ENCODE data around the gene SUPT6H. TPM values are rescaled to one million over a fixed set of nuclear protein-coding genes. Genes with fewer than 3 reads are reported as not detected.
A peak's percentile ranks its signal among the peaks of the same experiment; 100 is the strongest.
"Not testable (repeated sequence)": the region's sequence is repeated elsewhere in the genome, so short reads cannot be mapped to it uniquely, and the experiment has no call there.

SUPT6H gene
- total and polyA plus RNA-seq, 4 donors, result 22.5 to 81.2 (median 57.1) TPM

GRCh38 chr17:28723836-28724499, 62.0 kb downstream of the SUPT6H start:
- WGBS, 2 donors, result 73 to 83% methylated on average over 4 of the region's 4 CpGs
- ATAC-seq (ENCODE audit: low FRiP score); DNase-seq; H3K27ac ChIP-seq (ENCODE audit: low read depth in 1 of 2, low read length in 2 of 2); intact Hi-C loops (cut with DNase I); H3K4me3 ChIP-seq (ENCODE audit: low read length in 2 of 2); H3K36me3 ChIP-seq (ENCODE audit: control insufficient read depth in 1 of 2, insufficient read depth in 2 of 2, low read length in 1 of 2); H3K4me1 ChIP-seq (ENCODE audit: control insufficient read depth in 1 of 2, insufficient read depth in 2 of 2, low read length in 2 of 2); H3K27me3 ChIP-seq (ENCODE audit: control insufficient read depth in 1 of 2, insufficient read depth in 2 of 2, low read length in 1 of 2); H3K9me3 ChIP-seq (ENCODE audit: control insufficient read depth, low read length): not testable (repeated sequence)

GRCh38 chr17:28724500-28725165, 62.6 kb downstream of the SUPT6H start:
- Histone ChIP-seq H3K36me3 (ENCODE audit: control insufficient read depth in 1 of 2, insufficient read depth in 2 of 2, low read length in 1 of 2) (peaks cover 0 to 6% of the 10 kb centered on the region in 2 donors), H3K27me3 (ENCODE audit: control insufficient read depth in 1 of 2, insufficient read depth in 2 of 2, low read length in 1 of 2) (no peaks in the 10 kb centered on the region), H3K4me3 (ENCODE audit: low read length in 2 of 2) (no peak overlapping the region), H3K4me1 (ENCODE audit: control insufficient read depth in 1 of 2, insufficient read depth in 2 of 2, low read length in 2 of 2) (peaks cover 0 to 6% of the 10 kb centered on the region in 2 donors), H3K27ac (ENCODE audit: low read depth in 1 of 2, low read length in 2 of 2) (no peak overlapping the region), H3K9me3 (ENCODE audit: control insufficient read depth, low read length) (no peaks in the 10 kb centered on the region)
- no peak for DNase-seq
- intact Hi-C loops (cut with DNase I), result no loop called here
- ATAC-seq (ENCODE audit: low FRiP score), result no peak
- 78 to 80% methylated on average over 10 of the region's 10 CpGs for WGBS, 2 donors

GRCh38 chr17:28725166-28725659, 63.2 kb downstream of the SUPT6H start:
- ATAC-seq (ENCODE audit: low FRiP score) (no peak), DNase-seq (no peak)
- WGBS, 2 donors, result 16% methylated on average over 20 of the region's 20 CpGs
- H3K27ac ChIP-seq (ENCODE audit: low read depth in 1 of 2, low read length in 2 of 2), result no peak overlapping the region
- H3K27me3 ChIP-seq (ENCODE audit: control insufficient read depth in 1 of 2, insufficient read depth in 2 of 2, low read length in 1 of 2), result no peaks in the 10 kb centered on the region
- intact Hi-C loops (cut with DNase I), result no loop called here
- H3K4me3 ChIP-seq (ENCODE audit: low read length in 2 of 2), result no peak overlapping the region
- H3K36me3 ChIP-seq (ENCODE audit: control insufficient read depth in 1 of 2, insufficient read depth in 2 of 2, low read length in 1 of 2), result peaks cover 0 to 6% of the 10 kb centered on the region in 2 donors
- no peaks in the 10 kb centered on the region for H3K9me3 ChIP-seq (ENCODE audit: control insufficient read depth, low read length)
- peaks cover 0 to 6% of the 10 kb centered on the region in 2 donors for H3K4me1 ChIP-seq (ENCODE audit: control insufficient read depth in 1 of 2, insufficient read depth in 2 of 2, low read length in 2 of 2)

GRCh38 chr17:28725660-28726225, 63.7 kb downstream of the SUPT6H start:
- WGBS, 2 donors, result 1% methylated on average over 39 to 45 of the region's 45 CpGs
- H3K9me3 ChIP-seq (ENCODE audit: control insufficient read depth, low read length), result no peaks in the 10 kb centered on the region
- intact Hi-C loops (cut with DNase I), result loop anchor here in 1 of 2 donors (1.0 kb wide), 1 partner anchor 25 kb away; no protein-coding TSS in a partner anchor
- ATAC-seq (ENCODE audit: low FRiP score), result peak; percentile 15
- peak overlapping the region in 1 of 2 donors; percentile 20 for H3K27ac ChIP-seq (ENCODE audit: low read depth in 1 of 2, low read length in 2 of 2)
- DNase-seq, result peak; percentile 88
- H3K36me3 ChIP-seq (ENCODE audit: control insufficient read depth in 1 of 2, insufficient read depth in 2 of 2, low read length in 1 of 2), result peaks cover 0 to 6% of the 10 kb centered on the region in 2 donors
- H3K4me1 ChIP-seq (ENCODE audit: control insufficient read depth in 1 of 2, insufficient read depth in 2 of 2, low read length in 2 of 2), result peaks cover 0 to 6% of the 10 kb centered on the region in 2 donors
- peak overlapping the region in 1 of 2 donors; percentile 4 for H3K4me3 ChIP-seq (ENCODE audit: low read length in 2 of 2)
- no peaks in the 10 kb centered on the region for H3K27me3 ChIP-seq (ENCODE audit: control insufficient read depth in 1 of 2, insufficient read depth in 2 of 2, low read length in 1 of 2)

- DNase-seq (peak; percentile 83 to 91), ATAC-seq (ENCODE audit: low FRiP score) (peak; percentile 70)
- peaks cover 0 to 6% of the 10 kb centered on the region in 2 donors for H3K36me3 ChIP-seq (ENCODE audit: control insufficient read depth in 1 of 2, insufficient read depth in 2 of 2, low read length in 1 of 2)
- 0 to 1% methylated on average over 9 to 49 of the region's 49 CpGs for WGBS, 2 donors
- peaks cover 0 to 2% of the 10 kb centered on the region in 2 donors for H3K4me1 ChIP-seq (ENCODE audit: control insufficient read depth in 1 of 2, insufficient read depth in 2 of 2, low read length in 2 of 2)
- H3K4me3 ChIP-seq (ENCODE audit: low read length in 2 of 2), result peak within 1 kb of the TSS; percentile 15 to 52
- peak within 1 kb of the TSS in 1 of 2 donors; percentile 20 for H3K27ac ChIP-seq (ENCODE audit: low read depth in 1 of 2, low read length in 2 of 2)
- intact Hi-C loops (cut with DNase I), result loop anchor here in 1 of 2 donors (1.0 kb wide), 1 partner anchor 24 kb away; no protein-coding TSS in a partner anchor
- H3K27me3 ChIP-seq (ENCODE audit: control insufficient read depth in 1 of 2, insufficient read depth in 2 of 2, low read length in 1 of 2), result no peaks in the 10 kb centered on the region
- no peaks in the 10 kb centered on the region for H3K9me3 ChIP-seq (ENCODE audit: control insufficient read depth, low read length)
Measured at GRCh38 chr17:28726226-28726626, 64.2 kb downstream of the SUPT6H start, which contains the start of gene TLCD1. TSS of gene TLCD1 (minus strand) at chr17:28726233. CDS start at chr17:28726097, 136 bp downstream.

GRCh38 chr17:28726627-28727491, 64.9 kb downstream of the SUPT6H start:
- Histone ChIP-seq H3K36me3 (ENCODE audit: control insufficient read depth in 1 of 2, insufficient read depth in 2 of 2, low read length in 1 of 2) (peaks cover 0 to 6% of the 10 kb centered on the region in 2 donors), H3K9me3 (ENCODE audit: control insufficient read depth, low read length) (no peaks in the 10 kb centered on the region), H3K27ac (ENCODE audit: low read depth in 1 of 2, low read length in 2 of 2) (peak overlapping the region in 1 of 2 donors; percentile 9), H3K27me3 (ENCODE audit: control insufficient read depth in 1 of 2, insufficient read depth in 2 of 2, low read length in 1 of 2) (no peaks in the 10 kb centered on the region), H3K4me3 (ENCODE audit: low read length in 2 of 2) (peak overlapping the region; percentile 15 to 52), H3K4me1 (ENCODE audit: control insufficient read depth in 1 of 2, insufficient read depth in 2 of 2, low read length in 2 of 2) (no peaks in the 10 kb centered on the region)
- ATAC-seq (ENCODE audit: low FRiP score) (peak; percentile 93), DNase-seq (peak; percentile 95 to 97)
- intact Hi-C loops (cut with DNase I), result loop anchor here (1.0 kb wide), 2 partner anchors 20 to 23 kb away; no protein-coding TSS in a partner anchor
- WGBS, 2 donors, result 0% methylated on average over 55 to 57 of the region's 57 CpGs

GRCh38 chr17:28728364-28729200, 66.6 kb downstream of the SUPT6H start, which contains the start of gene NEK8:
TSS of gene NEK8 (plus strand) at chr17:28728788. CDS start at chr17:28728814, 26 bp downstream.
- H3K9me3 ChIP-seq (ENCODE audit: control insufficient read depth, low read length), result no peaks in the 10 kb centered on the region
- ATAC-seq (ENCODE audit: low FRiP score) (peak; percentile 89), DNase-seq (peak; percentile 96 to 99)
- H3K36me3 ChIP-seq (ENCODE audit: control insufficient read depth in 1 of 2, insufficient read depth in 2 of 2, low read length in 1 of 2), result no peaks in the 10 kb centered on the region
- H3K4me1 ChIP-seq (ENCODE audit: control insufficient read depth in 1 of 2, insufficient read depth in 2 of 2, low read length in 2 of 2), result no peaks in the 10 kb centered on the region
- WGBS, 2 donors, result 0% methylated on average over 64 of the region's 64 CpGs
- H3K4me3 ChIP-seq (ENCODE audit: low read length in 2 of 2), result peak within 1 kb of the TSS; percentile 41 to 69
- H3K27ac ChIP-seq (ENCODE audit: low read depth in 1 of 2, low read length in 2 of 2), result peak within 1 kb of the TSS in 1 of 2 donors; percentile 80
- intact Hi-C loops (cut with DNase I), result loop anchor here in 1 of 2 donors (1.0 kb wide), 1 partner anchor 16 kb away; the partner anchor contains the start of gene TRAF4
- no peaks in the 10 kb centered on the region for H3K27me3 ChIP-seq (ENCODE audit: control insufficient read depth in 1 of 2, insufficient read depth in 2 of 2, low read length in 1 of 2)
